Activated CD8-positive, alpha-beta memory T cell treated with anti-CD3 and anti-CD28 coated beads, Interleukin-2, amount 50 U/mL, for 1 hour (primary cell): Measurements from ENCODE around the gene KCNMB2.
"Not testable (repeated sequence)": the region's sequence is repeated elsewhere in the genome, so short reads cannot be mapped to it uniquely, and the experiment has no call there.

ENCODE experiments used
- DNase-seq: peaks from one replicate; pipeline ENCODE4 v3.0.0-alpha.2; 2020; ENCODE audit errors: extremely low read depth

Gene KCNMB2

DNA sequence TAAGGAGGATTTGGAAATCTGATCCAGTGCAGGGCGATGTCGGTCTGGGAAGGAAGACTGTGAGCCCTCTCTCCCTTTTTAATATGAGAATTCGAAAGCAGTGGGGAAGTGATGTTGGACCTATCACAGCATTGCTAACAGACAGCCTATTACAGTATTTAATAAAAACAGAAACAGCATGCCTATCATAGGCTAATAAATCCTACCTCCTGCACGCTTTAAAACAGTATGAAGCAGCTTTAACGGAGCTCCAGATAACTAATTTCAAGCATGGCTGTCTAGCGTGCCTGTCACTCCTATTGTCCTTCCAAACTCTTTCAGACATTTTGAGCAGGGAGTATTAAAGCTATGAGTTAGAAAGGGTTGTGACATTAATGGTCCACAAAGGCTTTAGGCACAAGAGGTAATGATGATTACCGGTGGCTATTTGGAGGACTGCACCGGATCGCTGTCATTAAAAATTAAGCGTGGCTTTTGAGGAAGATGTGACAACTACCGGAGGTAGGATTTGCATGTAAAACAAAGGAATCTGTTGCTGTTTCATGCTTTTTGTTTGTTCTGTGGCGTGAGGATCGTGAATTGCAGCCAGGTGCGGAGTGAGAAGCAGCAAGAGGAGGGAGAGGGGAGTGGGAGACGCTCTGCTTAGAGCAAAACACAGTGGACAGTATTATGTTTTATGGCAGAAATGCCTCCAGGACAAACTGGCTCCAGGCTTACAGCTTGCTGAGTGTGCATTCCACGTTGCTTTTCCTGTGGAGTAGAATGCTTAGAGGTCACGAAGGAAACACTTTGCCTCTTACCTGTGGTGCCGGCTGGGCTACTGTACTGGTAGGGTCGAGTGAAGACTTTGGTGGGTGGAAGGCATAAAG is at the start of gene KCNMB2:
KCNMB2 (plus strand) TSS at position 226 of the 869 bp plus-strand sequence.
- no peak for DNase-seq

DNA sequence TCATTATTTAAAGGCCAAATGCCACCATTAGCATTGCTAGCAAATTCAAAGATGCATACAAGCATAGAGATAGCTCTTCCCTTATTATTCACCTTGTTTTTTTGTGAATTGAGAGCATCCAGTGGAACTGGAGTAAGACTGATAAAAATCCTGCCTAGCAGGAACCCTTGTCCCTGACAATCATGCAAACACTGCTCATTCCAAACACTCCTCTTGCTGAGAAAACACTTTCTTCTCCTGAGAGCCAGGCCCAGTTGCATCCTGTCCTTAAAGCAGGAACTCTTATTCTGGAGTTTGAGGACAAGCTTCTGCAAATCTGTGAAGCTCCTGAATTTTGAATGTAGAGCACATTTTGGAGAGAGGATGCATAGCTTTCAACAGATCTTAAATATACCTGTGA is 49.3 kb upstream of the KCNMB2 start:
- DNase-seq, result no peak

GRCh38 chr3:178487752-178488151 is 48.5 kb upstream of the KCNMB2 start:
- no peak for DNase-seq

- DNase-seq, result no peak
These were observed 44.5 kb upstream of the KCNMB2 start for GRCh38 chr3:178491751-178492150.

DNA sequence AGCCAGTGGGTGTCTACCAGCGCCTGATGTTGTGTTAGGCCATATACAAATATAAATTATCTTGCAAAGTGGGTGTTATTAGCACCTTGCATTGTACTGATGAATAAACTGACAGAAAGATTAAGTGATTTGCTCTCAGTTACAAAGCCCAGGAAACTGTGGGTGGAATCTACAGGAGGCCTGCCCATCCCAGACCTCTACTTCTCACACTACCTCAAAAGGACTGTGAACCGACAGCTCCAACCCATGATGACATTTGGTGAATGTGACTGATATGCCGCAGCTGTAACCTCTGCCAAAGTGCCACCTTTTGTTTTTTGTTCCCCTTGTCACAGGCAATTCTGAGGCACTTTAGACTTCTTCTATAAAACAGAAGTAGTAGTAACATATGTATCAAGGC is 43.7 kb upstream of the KCNMB2 start:
- DNase-seq, result no peak

- DNase-seq, result no peak
These were observed 41.9 kb upstream of the KCNMB2 start for GRCh38 chr3:178494386-178494785.

GRCh38 chr3:178496911-178497310 is 39.3 kb upstream of the KCNMB2 start:
- no peak for DNase-seq

DNA sequence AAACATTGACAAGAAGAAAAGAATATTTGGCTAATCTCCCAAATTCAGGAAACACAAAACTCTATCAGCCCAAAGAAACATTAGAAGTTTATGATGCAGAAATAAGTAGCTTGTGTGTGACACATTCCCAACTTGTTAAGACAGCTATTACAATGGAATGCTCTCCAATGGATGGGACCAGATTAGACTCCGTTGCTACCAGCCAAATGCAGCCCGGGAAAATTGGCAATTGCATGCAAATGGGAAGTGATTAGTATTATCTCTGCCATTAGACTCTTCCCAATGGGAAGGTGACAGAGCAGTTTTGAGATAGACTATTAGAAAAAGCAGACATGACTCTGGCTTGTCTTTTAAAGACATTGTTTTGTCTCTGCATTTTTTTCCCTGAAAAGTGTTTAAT is 37.4 kb upstream of the KCNMB2 start:
- DNase-seq, result no peak

GRCh38 chr3:178500631-178501030 is 35.6 kb upstream of the KCNMB2 start:
- no peak for DNase-seq

GRCh38 chr3:178504128-178504527 is 32.1 kb upstream of the KCNMB2 start:
- no peak for DNase-seq

- no peak for DNase-seq
These were observed 30.4 kb upstream of the KCNMB2 start for GRCh38 chr3:178505832-178506231.

- DNase-seq, result no peak
These were observed 28.5 kb upstream of the KCNMB2 start for GRCh38 chr3:178507507-178508442.

DNA sequence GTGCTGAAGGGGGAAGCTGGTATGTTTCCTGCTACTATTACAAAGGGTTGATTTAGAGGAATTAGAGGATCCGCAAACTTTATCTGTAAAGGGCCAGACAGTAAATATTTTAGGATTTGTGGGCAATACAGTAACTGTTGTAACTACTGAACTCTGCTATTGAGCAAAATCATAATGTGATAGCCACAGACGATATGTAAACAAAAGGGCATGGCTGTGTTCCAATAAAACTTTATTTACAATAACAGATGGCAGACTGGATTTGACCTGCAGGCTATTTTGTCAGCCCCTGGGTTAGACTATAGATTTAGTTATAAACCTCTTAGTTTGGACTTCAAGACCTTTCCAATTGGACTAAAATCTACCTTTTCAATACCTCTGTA is 27.8 kb upstream of the KCNMB2 start:
- no peak for DNase-seq

- no peak for DNase-seq
These were observed 25.7 kb upstream of the KCNMB2 start for GRCh38 chr3:178510496-178510895.

DNA sequence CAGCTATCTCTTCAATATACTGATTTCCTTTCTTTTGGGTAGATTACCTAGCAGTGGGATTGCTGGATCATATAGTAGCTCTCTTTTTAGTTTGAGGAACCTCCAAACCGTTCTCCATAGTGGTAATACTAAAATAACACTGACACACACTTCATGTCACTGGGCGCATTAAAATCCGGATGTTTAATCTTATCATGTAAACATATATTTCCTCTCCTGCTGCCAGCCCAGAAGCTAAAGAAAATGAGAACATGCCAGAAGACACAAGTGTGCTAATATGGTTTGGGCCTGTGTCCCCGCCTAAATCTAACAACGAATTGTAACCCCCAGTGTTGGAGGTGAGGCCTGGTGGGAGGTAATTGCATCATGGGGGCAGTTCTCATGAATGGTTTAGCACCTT is 23.6 kb upstream of the KCNMB2 start:
- DNase-seq, result no peak

DNA sequence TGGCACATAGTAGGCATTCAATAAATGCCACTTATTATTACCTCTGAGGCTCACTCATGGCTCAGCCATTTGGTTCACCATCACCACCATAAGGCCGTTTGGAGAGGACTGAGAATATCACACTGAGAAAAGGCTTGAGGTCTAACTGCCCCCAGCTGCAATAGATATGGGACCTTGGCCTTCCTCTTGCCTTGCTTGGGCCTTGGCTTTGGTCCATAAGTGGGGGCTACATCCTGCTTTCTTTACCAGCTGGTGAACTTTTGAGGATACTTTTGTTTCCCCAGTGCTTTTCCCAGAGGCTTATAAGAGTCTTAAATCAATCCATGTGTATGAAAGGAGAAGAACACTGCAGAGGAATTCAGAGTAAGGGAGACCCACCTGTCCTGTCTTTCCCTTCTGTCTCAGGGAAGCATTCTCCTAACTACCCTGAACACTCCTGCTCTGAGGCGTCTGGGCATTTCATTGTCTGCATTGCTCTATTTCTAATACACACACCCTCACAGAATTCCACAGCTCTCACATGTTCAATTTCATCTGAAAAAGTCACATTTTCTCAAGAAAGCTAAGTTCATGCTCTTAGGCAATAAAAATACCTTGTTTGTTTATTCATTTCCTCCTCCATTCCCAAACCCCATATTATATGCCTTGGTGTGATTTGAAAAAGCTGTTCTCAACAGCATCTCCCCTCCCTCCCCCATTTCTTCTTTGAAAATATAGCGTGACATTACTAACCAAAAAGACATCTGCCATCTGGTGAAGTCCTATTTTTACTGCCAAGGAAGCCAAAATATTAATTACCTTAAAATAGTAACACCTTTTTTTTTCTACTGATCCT is 22.5 kb upstream of the KCNMB2 start:
- DNase-seq, result no peak

DNA sequence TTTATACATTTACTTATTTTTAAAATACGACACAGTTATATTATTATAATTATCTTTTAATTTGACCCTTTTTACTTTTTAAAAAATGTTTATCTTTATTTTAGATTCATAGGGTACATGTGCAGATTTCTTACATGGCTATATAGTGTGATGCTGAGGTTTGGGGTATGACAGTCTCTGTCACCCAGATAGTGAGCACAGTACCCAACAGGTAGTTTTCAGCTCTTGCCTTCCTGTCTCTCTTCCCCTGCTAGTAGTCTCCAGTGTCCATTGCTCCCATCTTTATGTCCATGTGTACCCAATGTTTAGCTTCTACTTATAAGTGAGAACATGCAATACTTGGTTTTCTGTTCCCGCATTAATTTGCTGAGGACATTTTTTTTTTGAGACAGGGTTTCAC is 21.8 kb upstream of the KCNMB2 start:
- DNase-seq, result no peak

DNA sequence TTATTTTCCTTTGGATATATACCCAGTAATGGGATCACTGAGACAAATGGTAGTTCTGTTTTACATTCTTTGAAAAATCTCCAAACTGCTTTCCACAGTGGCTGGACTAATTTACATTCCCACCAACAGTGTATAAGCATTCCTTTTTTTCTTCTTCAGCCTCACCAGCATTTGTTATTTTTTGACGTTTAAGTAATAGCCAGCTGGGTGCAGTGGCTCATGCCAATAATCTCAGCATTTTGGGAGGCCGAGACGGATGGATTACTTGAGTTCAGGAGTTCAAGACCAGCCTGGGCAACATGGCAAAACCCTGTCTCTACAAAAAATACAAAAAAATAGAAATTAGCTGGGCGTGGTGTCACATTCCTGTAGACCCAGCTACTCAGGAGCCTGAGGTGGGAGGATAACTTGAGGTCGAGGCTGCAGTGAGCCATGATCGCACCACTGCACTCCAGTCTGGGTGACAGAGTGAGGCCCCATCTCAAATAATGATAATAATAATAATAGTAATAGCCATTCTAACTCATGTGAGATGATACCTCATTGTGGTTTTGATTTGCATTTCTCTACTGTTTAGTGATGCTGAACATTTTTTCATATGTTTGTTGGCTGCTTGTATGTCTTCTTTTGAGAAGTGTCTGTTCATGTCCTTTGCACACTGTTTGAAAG is 21.0 kb upstream of the KCNMB2 start:
- DNase-seq, result not testable (repeated sequence)

DNA sequence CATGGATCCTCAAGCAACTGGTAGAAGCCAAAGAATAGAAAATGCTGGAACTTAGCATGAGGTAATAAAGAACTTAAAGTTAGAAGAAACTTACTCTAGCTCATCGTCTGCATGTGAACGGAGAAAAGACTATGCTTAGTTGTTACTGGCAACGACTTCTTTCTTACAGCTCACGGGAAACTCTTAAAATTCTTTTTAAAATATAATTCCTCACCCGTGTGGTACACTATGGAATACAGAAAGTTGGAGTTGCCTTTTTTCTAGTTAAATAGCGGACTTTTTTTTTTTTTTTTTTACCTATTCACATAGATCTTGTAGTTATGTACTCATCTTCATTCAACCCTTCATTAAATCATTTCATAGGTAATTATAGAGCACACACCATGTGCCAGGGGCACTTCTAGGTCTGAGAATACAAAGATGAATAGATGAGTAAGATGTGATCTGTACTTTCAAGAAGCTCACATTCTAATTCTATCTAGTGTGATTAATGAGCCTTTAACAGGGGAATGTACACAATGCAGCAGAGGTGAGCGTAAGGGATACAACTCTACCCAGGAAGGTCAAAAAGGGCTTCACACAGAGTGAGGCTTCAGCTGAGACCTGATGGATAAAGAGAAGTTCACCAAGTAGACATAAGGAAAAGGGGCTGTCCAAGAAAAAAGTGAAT is 18.4 kb upstream of the KCNMB2 start:
- no peak for DNase-seq

GRCh38 chr3:178518660-178519396 is 17.4 kb upstream of the KCNMB2 start:
- no peak for DNase-seq
